Germinal center (tissue), 1 donor: ENCODE measurements around the gene TUBB6.

ENCODE experiments used
- DNase-seq: peaks from one replicate; pipeline ENCODE4 v3.0.0; 2012; ENCODE audit warnings: mixed read lengths, low spot score

TUBB6 gene

GRCh38 chr18:12291161-12291560 is 16.9 kb upstream of the TUBB6 start:
- no peak for DNase-seq

- DNase-seq: no peak
These were observed 16.4 kb upstream of the TUBB6 start for GRCh38 chr18:12291690-12292089.

- no peak for DNase-seq
These were observed 14.2 kb upstream of the TUBB6 start for GRCh38 chr18:12293831-12294230.

- no peak for DNase-seq
These were observed 12.5 kb upstream of the TUBB6 start for GRCh38 chr18:12295389-12296086.

- DNase-seq: no peak
These were observed 12.0 kb upstream of the TUBB6 start for GRCh38 chr18:12296087-12296403.

GRCh38 chr18:12296457-12296856 is 11.6 kb upstream of the TUBB6 start:
- no peak for DNase-seq

GRCh38 chr18:12299862-12300261 is 8.2 kb upstream of the TUBB6 start:
- DNase-seq: no peak

- DNase-seq: no peak
These were observed 6.6 kb upstream of the TUBB6 start for GRCh38 chr18:12301263-12302005.

GRCh38 chr18:12302391-12303147 is 5.5 kb upstream of the TUBB6 start:
- no peak for DNase-seq

GRCh38 chr18:12304351-12305210 is 3.5 kb upstream of the TUBB6 start:
- no peak for DNase-seq

- DNase-seq: no peak
These were observed 2.8 kb upstream of the TUBB6 start for GRCh38 chr18:12305211-12305610.

GRCh38 chr18:12305930-12306629 is 2.0 kb upstream of the TUBB6 start:
- no peak for DNase-seq

- peak; percentile 40 for DNase-seq
These were observed 1.0 kb upstream of the TUBB6 start for GRCh38 chr18:12306752-12307700.

- peak; percentile 30 for DNase-seq
These were observed 502 bp downstream of the TUBB6 start for GRCh38 chr18:12308386-12309100.

- DNase-seq: no peak
These were observed 1.7 kb downstream of the TUBB6 start for GRCh38 chr18:12309683-12310198.

GRCh38 chr18:12310762-12311161 is 2.7 kb downstream of the TUBB6 start:
- DNase-seq: no peak

GRCh38 chr18:12312976-12313375 is 4.9 kb downstream of the TUBB6 start:
- DNase-seq: no peak

- DNase-seq: no peak
These were observed 5.6 kb downstream of the TUBB6 start for GRCh38 chr18:12313530-12314245.
